ENCODE measurements around the gene KCNK5. TPM values are rescaled to one million over a fixed set of nuclear protein-coding genes. Genes with fewer than 3 reads are reported as not detected.

Gene KCNK5
- total and polyA plus RNA-seq, 2 donors (not counting 3 experiments of a cell fraction or from before 2014, with no cell fraction given): not detected

DNA sequence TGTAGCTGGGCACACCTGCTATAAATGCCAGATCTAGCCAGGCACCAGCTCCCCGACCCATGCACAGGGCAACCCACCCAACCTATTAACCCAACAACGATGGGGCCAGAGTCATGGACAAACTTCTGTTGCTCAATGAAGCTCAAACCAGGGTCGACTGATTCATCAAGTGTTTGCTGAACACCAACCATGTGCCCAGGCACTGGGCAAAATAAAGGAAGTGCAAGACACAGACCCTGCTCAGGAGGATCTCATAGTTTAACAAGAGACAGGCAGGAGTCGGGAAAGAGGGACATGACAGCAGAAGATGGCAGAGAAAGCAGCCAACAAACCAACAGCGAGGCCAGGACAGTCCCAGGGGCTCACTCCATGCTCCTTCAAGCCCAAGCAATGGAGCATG is 18.8 kb downstream of the KCNK5 start:
- H3K27me3 ChIP-seq (ENCODE audit: control insufficient read depth in 2 of 2, insufficient read depth in 2 of 2, low read length in 2 of 2): no peaks in the 10 kb centered on the region
- H3K9me3 ChIP-seq (replicated peaks; ENCODE audit: control insufficient read depth, insufficient read depth, low read length): no peaks in the 10 kb centered on the region
- CTCF ChIA-PET: no interaction called here
- no peaks in the 10 kb centered on the region for H4K20me1 ChIP-seq (replicated peaks; ENCODE audit: control insufficient read depth, extremely low read depth, insufficient read depth, low read length)
- dilution Hi-C loops (cut with MboI; ENCODE audit: extremely low pct_ligation_motif_present, low sequenced_read_pairs) (no loop called here), intact Hi-C loops (cut with micrococcal nuclease) (no loop called here)
- FAIRE-seq (no peak), DNase-seq (ENCODE audit: low read depth, low spot score) (no peak)
- POLR2A ChIA-PET: no interaction called here
- H2AFZ ChIP-seq (ENCODE audit: low read depth, low read length): no peak overlapping the region
- no peaks in the 10 kb centered on the region for H3K9me1 ChIP-seq (replicated peaks; ENCODE audit: control insufficient read depth, extremely low read depth, insufficient read depth, low read length)
- no peak overlapping the region for H3K4me3 ChIP-seq (replicated peaks in 1 of 3; ENCODE audit: insufficient read depth in 1 of 3, low read depth in 1 of 3, low read length in 3 of 3)
- no peaks in the 10 kb centered on the region for H3K36me3 ChIP-seq (ENCODE audit: control insufficient read depth in 2 of 2, extremely low read depth in 1 of 2, insufficient read depth in 2 of 2, low read length in 2 of 2)
- no peak overlapping the region for H3K4me2 ChIP-seq (ENCODE audit: insufficient read depth, low read length)
- H3K79me2 ChIP-seq (ENCODE audit: control insufficient read depth, insufficient read depth, low read length): no peaks in the 10 kb centered on the region
- H3K4me1 ChIP-seq (ENCODE audit: control insufficient read depth, extremely low read depth, insufficient read depth, low read length): no peaks in the 10 kb centered on the region
- TF ChIP-seq CTCF (IDR thresholded peaks at IDR 0.05; ENCODE audit: extremely low read depth in 1 of 2, insufficient read depth in 1 of 2, low read depth in 1 of 2, low read length in 2 of 2) (no peak), GATA2 (IDR thresholded peaks at IDR 0.05; ENCODE audit: insufficient read depth, insufficient read length, low read depth, low read length) (no peak), POLR2A (IDR thresholded peaks at IDR 0.05; ENCODE audit: low read depth, low read length) (no peak), EZH2 (IDR thresholded peaks at IDR 0.05; ENCODE audit: borderline replicate concordance, low read depth, low read length, severe bottlenecking) (no peak), JUN (IDR thresholded peaks at IDR 0.05; ENCODE audit: borderline replicate concordance, insufficient read depth, insufficient read length, low read depth) (no peak), MYC (IDR thresholded peaks at IDR 0.05; ENCODE audit: low read depth, low read length) (no peak), FOS (IDR thresholded peaks at IDR 0.05; ENCODE audit: borderline replicate concordance, insufficient read depth, low read length) (no peak)
- no TSS peak for BruUV-seq (replicated peaks)
- no peak overlapping the region for H3K27ac ChIP-seq (ENCODE audit: insufficient read depth, low read depth, low read length)
- no peak overlapping the region for H3K9ac ChIP-seq (replicated peaks; ENCODE audit: extremely low read depth, insufficient read depth, low read length)

DNA sequence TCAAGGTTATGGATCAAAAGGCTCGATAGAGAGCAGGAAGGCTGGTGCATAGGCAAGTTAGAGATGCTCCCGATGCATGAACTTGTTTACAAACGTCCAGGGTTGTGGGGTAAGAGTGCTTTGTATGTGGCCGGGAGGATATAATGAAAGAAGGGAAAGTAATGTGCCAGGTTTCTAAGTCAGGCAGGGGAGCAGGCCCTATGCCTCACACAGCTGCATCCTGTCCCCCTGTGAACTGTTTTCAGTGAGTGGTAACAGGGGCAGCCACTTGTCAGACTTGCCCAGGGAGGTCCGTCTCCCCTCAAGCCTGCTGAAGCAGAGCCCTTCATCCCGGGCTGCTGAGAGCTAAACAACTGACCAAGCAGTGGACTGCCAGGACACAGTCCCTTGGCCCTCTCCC is 19.4 kb downstream of the KCNK5 start:
- DNase-seq (ENCODE audit: low read depth, low spot score): no peak
- Histone ChIP-seq H3K4me1 (ENCODE audit: control insufficient read depth, extremely low read depth, insufficient read depth, low read length) (no peaks in the 10 kb centered on the region), H3K9ac (replicated peaks; ENCODE audit: extremely low read depth, insufficient read depth, low read length) (no peak overlapping the region), H3K9me1 (replicated peaks; ENCODE audit: control insufficient read depth, extremely low read depth, insufficient read depth, low read length) (no peaks in the 10 kb centered on the region), H3K27me3 (ENCODE audit: control insufficient read depth in 2 of 2, insufficient read depth in 2 of 2, low read length in 2 of 2) (no peaks in the 10 kb centered on the region), H3K79me2 (ENCODE audit: control insufficient read depth, insufficient read depth, low read length) (no peaks in the 10 kb centered on the region), H3K9me3 (replicated peaks; ENCODE audit: control insufficient read depth, insufficient read depth, low read length) (no peaks in the 10 kb centered on the region), H3K36me3 (ENCODE audit: control insufficient read depth in 2 of 2, extremely low read depth in 1 of 2, insufficient read depth in 2 of 2, low read length in 2 of 2) (no peaks in the 10 kb centered on the region), H3K4me2 (ENCODE audit: insufficient read depth, low read length) (no peak overlapping the region), H2AFZ (ENCODE audit: low read depth, low read length) (no peak overlapping the region), H4K20me1 (replicated peaks; ENCODE audit: control insufficient read depth, extremely low read depth, insufficient read depth, low read length) (no peaks in the 10 kb centered on the region), H3K27ac (ENCODE audit: insufficient read depth, low read depth, low read length) (no peak overlapping the region), H3K4me3 (replicated peaks in 1 of 3; ENCODE audit: insufficient read depth in 1 of 3, low read depth in 1 of 3, low read length in 3 of 3) (no peak overlapping the region)
- ChIA-PET CTCF (no interaction called here), POLR2A (no interaction called here)
- dilution Hi-C loops (cut with MboI; ENCODE audit: extremely low pct_ligation_motif_present, low sequenced_read_pairs) (no loop called here), intact Hi-C loops (cut with micrococcal nuclease) (no loop called here)
- no TSS peak for BruUV-seq (replicated peaks)
- no peak for FAIRE-seq
- TF ChIP-seq JUN (IDR thresholded peaks at IDR 0.05; ENCODE audit: borderline replicate concordance, insufficient read depth, insufficient read length, low read depth): no peak
- TF ChIP-seq FOS (IDR thresholded peaks at IDR 0.05; ENCODE audit: borderline replicate concordance, insufficient read depth, low read length): no peak
- no peak for TF ChIP-seq POLR2A (IDR thresholded peaks at IDR 0.05; ENCODE audit: low read depth, low read length)
- no peak for TF ChIP-seq GATA2 (IDR thresholded peaks at IDR 0.05; ENCODE audit: insufficient read depth, insufficient read length, low read depth, low read length)
- TF ChIP-seq, protein P1, sequence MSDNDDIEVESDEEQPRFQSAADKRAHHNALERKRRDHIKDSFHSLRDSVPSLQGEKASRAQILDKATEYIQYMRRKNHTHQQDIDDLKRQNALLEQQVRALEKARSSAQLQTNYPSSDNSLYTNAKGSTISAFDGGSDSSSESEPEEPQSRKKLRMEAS (IDR thresholded peaks at IDR 0.05; ENCODE audit: insufficient read depth, insufficient read length): no peak
- TF ChIP-seq MYC (IDR thresholded peaks at IDR 0.05; ENCODE audit: low read depth, low read length): no peak
- no peak for TF ChIP-seq CTCF (IDR thresholded peaks at IDR 0.05; ENCODE audit: extremely low read depth in 1 of 2, insufficient read depth in 1 of 2, low read depth in 1 of 2, low read length in 2 of 2)
- TF ChIP-seq POLR2AphosphoS5 (IDR thresholded peaks at IDR 0.05; ENCODE audit: insufficient read depth, low read depth, low read length): no peak
- TF ChIP-seq EZH2 (IDR thresholded peaks at IDR 0.05; ENCODE audit: borderline replicate concordance, low read depth, low read length, severe bottlenecking): no peak
